Adrenal gland (tissue), 12 donors: ENCODE measurements around the gene KCND2. TPM values are rescaled to one million over a fixed set of nuclear protein-coding genes. Genes with fewer than 3 reads are reported as not detected.

ENCODE experiments used
- DNase-seq, 7 donors: peaks; one replicate each; pipeline ENCODE4 v3.0.0-alpha.2; 2019 to 2020
- H3K27ac ChIP-seq, 5 donors: fragments of 200-600 bp; sonication (generic) in 4 of 5; 1 replicate in 3 of 5; 2 replicates in 2 of 5; pipeline versions ENCODE4 v1.5.1 to v1.8.0; 2016 to 2020; ENCODE audit warnings: mild to moderate bottlenecking in 1 of 5
- H3K27me3 ChIP-seq: fragments of 200-600 bp; 2 replicates; pipeline ENCODE4 v1.8.0; 2021
- H3K36me3 ChIP-seq, 2 donors: fragments of 200-600 bp; replicated peaks in 1 of 2; 1 replicate in 1 of 2; 2 replicates in 1 of 2; pipeline versions ENCODE4 v1.5.1 to v1.8.0; 2018 to 2022
- H3K4me1 ChIP-seq, 2 donors: fragments of 200-600 bp; replicated peaks in 1 of 2; 1 replicate in 1 of 2; 2 replicates in 1 of 2; pipeline versions ENCODE4 v1.5.1 to v1.8.0; 2018 to 2021
- H3K4me3 ChIP-seq, 4 donors: fragments of 200-600 bp; sonication (generic) in 3 of 4; one replicate each; pipeline ENCODE4 v1.5.1; 2016 to 2018
- H3K9me3 ChIP-seq, 3 donors: fragments of 200-600 bp; sonication (generic) in 1 of 3; replicated peaks in 1 of 3; 1 replicate in 2 of 3; 2 replicates in 1 of 3; pipeline versions ENCODE4 v1.5.1 to v1.8.0; 2016 to 2021
- CTCF ChIP-seq, 6 experiments: fragments of 450-650 bp in 4 of 6; fragments of 200-600 bp in 2 of 6; sonication (generic) in 1 of 6; IDR thresholded peaks; 1 replicate in 5 of 6; 2 replicates in 1 of 6; pipeline versions ENCODE4 v1.5.1 to v1.8.0; 2016 to 2021; ENCODE audit warnings: antibody characterized with exemption in 6 of 6, mild to moderate bottlenecking in 2 of 6, moderate library complexity in 1 of 6
- POLR2A ChIP-seq, 2 donors: fragments of 450-650 bp; IDR thresholded peaks; one replicate each; pipeline ENCODE4 v1.6.1; 2017; ENCODE audit warnings: antibody characterized with exemption in 2 of 2, mild to moderate bottlenecking in 2 of 2, moderate library complexity in 1 of 2
- WGBS, 4 donors: extraction: QIAGEN DNeasy Blood & Tissue Kit in 2 of 4; methylation state at CpG; one replicate each; pipeline versions ENCODE4 v1.1.5 to v1.1.7; 2013 to 2017; 5-methylcytosine and 5-hydroxymethylcytosine counted together
- intact Hi-C, 2 donors: fragments of 100-400 bp; cut with DNase I; formaldehyde crosslinking; loops; one replicate each; pipeline versions ENCODE4 v1.14.1 to v1.15.0; 2022 to 2023
- polyA plus RNA-seq, 3 donors: library from polyadenylated mRNA; stranded (reverse); fragments of 200-250 nt in 2 of 3; fragments of 350-450 nt in 1 of 3; fragmentation: Illumina TruSeq in 1 of 3; extraction: RNeasy Lipid Tissue Mini Kit (QIAGEN cat#74804) in 1 of 3; gene quantifications; one replicate each; pipeline ENCODE4 v1.2.3, GENCODE V29; 2013 to 2014
- total RNA-seq, 9 donors: library from RNA; depleted of rRNA in 4 of 9; stranded (reverse); fragments of >200 nt in 4 of 9; fragments of 120-200 nt in 1 of 9; fragmentation: NEBNext Ultra II Directional in 1 of 9; extraction: Animal tissue kit (Norgen Biotek cat#: 25700) in 1 of 9; gene quantifications; one replicate each; pipeline versions ENCODE4 v1.1.0 to v1.2.4, GENCODE V29; 2013 to 2023
- donor health status: healthy with polysubstance abuse.
- donor health status: Bipolar disorder and iron deficiency.
- donor health status: DM: yes; HTN: yes; CAD: no.
- donor health status: DM: no; HTN: no; CAD: no.
- donor health status: DM: no; HTN: no; CAD: no.
- donor health status: DM: yes; HTN: yes; CAD: no.

Gene KCND2
- total and polyA plus RNA-seq, 12 donors = 0.24 to 3.0 (median 0.81) TPM

DNA sequence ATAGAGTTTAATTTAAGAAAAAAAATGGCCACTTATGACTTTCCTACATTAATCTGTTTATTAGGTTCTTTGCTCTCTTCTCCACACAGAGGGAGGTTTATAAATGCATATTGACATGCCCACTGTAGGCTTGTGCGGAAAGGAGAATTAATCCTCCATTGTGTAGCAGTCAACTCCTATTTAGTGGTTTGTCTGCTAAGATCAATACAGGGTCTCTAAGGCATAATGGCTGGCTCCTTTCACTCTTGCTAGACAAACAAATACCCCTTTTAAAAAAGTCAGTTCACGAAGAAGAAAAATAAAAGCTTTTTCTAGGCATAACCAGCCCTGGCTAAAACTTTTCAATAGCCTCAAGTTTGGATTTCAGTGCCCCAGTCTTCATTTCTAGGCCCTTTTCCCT lies 443.3 kb downstream of the KCND2 start:
- no peak overlapping the region for H3K4me3 ChIP-seq
- TF ChIP-seq POLR2A (IDR thresholded peaks at IDR 0.05) (no peak), CTCF (IDR thresholded peaks at IDR 0.05) (no peak)
- no peak overlapping the region for H3K27ac ChIP-seq
- no peaks in the 10 kb centered on the region for H3K9me3 ChIP-seq
- no peak for DNase-seq
- H3K4me1 ChIP-seq = no peaks in the 10 kb centered on the region
- H3K27me3 ChIP-seq = no peaks in the 10 kb centered on the region
- H3K36me3 ChIP-seq = no peaks in the 10 kb centered on the region
- intact Hi-C loops = no loop called here
- 67 to 78% (median 76%) methylated on average over 2 of the region's 2 CpGs for WGBS, 4 donors

DNA sequence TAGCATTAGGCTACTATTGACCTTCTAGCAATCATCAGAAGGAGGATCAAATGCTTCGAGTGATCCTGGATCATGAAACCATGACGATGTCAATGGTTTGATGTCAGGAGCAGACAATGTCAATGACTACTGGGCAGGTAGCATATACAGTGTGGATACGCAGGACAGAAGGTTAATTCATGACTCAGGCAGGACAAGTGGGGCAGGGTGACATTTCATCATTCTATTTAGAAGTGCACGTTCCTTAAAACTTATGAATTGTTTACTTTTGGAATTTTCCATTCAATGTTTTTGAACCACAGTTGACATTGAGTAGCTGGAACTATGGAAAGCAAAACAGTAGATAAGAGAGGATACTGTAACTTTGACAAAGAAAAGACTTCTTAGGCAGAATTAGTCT lies 444.2 kb downstream of the KCND2 start:
- TF ChIP-seq POLR2A (IDR thresholded peaks at IDR 0.05) (no peak), CTCF (IDR thresholded peaks at IDR 0.05) (no peak)
- H3K27ac ChIP-seq = no peak overlapping the region
- DNase-seq = no peak
- no peaks in the 10 kb centered on the region for H3K36me3 ChIP-seq
- no peak overlapping the region for H3K4me3 ChIP-seq
- no peaks in the 10 kb centered on the region for H3K27me3 ChIP-seq
- WGBS, 4 donors = 55 to 69% (median 66%) methylated on average over 4 of the region's 4 CpGs
- H3K9me3 ChIP-seq = no peaks in the 10 kb centered on the region
- H3K4me1 ChIP-seq = no peaks in the 10 kb centered on the region
- intact Hi-C loops = no loop called here

DNA sequence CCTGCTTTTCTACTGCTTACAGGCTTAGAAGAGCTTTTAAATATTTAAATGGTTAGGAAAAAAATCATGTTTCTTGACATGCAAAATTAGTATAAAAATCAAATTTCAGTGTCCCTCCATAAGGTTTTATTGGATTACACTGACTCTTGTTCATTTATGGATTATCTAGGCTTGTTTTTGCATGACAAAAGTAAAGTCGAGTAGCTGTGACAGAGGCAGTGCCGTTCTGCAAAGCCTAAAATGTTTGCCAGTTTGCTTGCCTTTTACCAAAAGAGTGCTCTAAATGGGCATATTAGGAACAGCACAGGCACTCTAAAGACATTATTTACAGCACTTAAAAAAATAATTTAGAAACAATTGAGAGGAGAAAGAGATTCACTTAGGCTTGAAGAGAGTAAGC lies 445.4 kb downstream of the KCND2 start:
- H3K4me1 ChIP-seq = no peaks in the 10 kb centered on the region
- no peaks in the 10 kb centered on the region for H3K9me3 ChIP-seq
- H3K4me3 ChIP-seq = no peak overlapping the region
- H3K36me3 ChIP-seq = no peaks in the 10 kb centered on the region
- intact Hi-C loops = no loop called here
- H3K27me3 ChIP-seq = no peaks in the 10 kb centered on the region
- no peak overlapping the region for H3K27ac ChIP-seq
- WGBS, 4 donors = 69 to 91% (median 79%) methylated on average over 2 of the region's 2 CpGs
- TF ChIP-seq POLR2A (IDR thresholded peaks at IDR 0.05) = no peak
- TF ChIP-seq CTCF (IDR thresholded peaks at IDR 0.05) = no peak
- no peak for DNase-seq

GRCh38 chr7:120720317-120720716 lies 447.3 kb downstream of the KCND2 start:
- no peak for DNase-seq
- Histone ChIP-seq H3K27ac (no peak overlapping the region), H3K4me1 (no peaks in the 10 kb centered on the region), H3K4me3 (no peak overlapping the region), H3K9me3 (no peaks in the 10 kb centered on the region), H3K36me3 (no peaks in the 10 kb centered on the region), H3K27me3 (no peaks in the 10 kb centered on the region)
- intact Hi-C loops = no loop called here
- TF ChIP-seq CTCF (IDR thresholded peaks at IDR 0.05) (no peak), POLR2A (IDR thresholded peaks at IDR 0.05) (no peak)
- 67 to 80% (median 70%) methylated on average over 2 of the region's 2 CpGs for WGBS, 4 donors
